ENCODE measurements around the gene ZCCHC7. TPM values are rescaled to one million over a fixed set of nuclear protein-coding genes. Genes with fewer than 3 reads are reported as not detected.
"Not testable (repeated sequence)": the region's sequence is repeated elsewhere in the genome, so short reads cannot be mapped to it uniquely, and the experiment has no call there.

Gene ZCCHC7
- total RNA-seq, 1 donor from 2014 or later = 12.0 TPM

DNA sequence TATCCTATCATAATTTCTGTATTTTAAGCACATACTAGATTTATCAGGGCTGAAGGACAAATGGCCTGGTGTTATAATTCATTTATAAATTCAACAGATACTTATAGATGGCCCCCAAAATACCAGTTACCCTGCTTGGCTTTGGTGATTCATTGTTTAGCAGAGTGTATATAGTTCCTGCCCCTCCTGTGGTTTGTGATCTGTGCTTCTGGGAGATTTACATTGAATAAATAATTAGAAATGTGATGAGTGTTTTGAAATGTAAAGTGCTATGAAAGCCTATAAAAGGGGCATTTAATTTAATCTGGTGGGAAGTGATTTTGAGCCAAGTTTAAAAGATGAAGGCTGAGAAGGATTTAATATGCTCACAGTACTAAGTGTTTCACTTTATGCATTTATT, 36.7 kb upstream of the ZCCHC7 start:
- DNase-seq (ENCODE audit: low spot score) = no peak
- TF ChIP-seq CTCF (IDR thresholded peaks at IDR 0.05; ENCODE audit: unreplicated experiment) = no peak
- Mint-ChIP-seq H3K4me3 (ENCODE audit: unreplicated experiment) (no peak overlapping the region), H3K27ac (ENCODE audit: unreplicated experiment) (no peak overlapping the region), H3K9me3 (ENCODE audit: unreplicated experiment) (no peaks in the 10 kb centered on the region), H3K36me3 (ENCODE audit: low read depth, unreplicated experiment) (peaks cover 4% of the 10 kb centered on the region), H3K4me1 (ENCODE audit: unreplicated experiment) (no peaks in the 10 kb centered on the region), H3K27me3 (ENCODE audit: unreplicated experiment) (no peaks in the 10 kb centered on the region)

DNA sequence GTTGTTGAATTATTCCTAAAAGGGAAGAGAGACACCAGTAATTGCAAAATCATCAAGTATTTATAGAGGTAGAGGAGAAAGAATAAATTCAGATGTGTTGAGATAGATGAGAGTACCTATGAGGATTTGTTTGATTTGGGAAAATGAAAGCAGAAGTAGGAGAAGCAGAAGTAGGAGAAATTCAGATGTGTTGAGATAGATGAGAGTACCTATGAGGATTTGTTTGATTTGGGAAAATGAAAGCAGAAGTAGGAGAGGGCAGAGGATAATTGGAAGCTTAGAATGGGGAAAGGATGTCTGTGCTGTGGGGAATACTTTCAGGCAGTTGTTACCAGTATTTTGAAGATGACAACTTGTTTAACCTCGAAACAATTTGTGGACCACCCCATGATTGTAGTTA, 35.1 kb upstream of the ZCCHC7 start:
- H3K36me3 Mint-ChIP-seq (ENCODE audit: low read depth, unreplicated experiment) = peaks cover 4% of the 10 kb centered on the region
- no peak for DNase-seq (ENCODE audit: low spot score)
- H3K27me3 Mint-ChIP-seq (ENCODE audit: unreplicated experiment) = no peaks in the 10 kb centered on the region
- H3K4me1 Mint-ChIP-seq (ENCODE audit: unreplicated experiment) = no peaks in the 10 kb centered on the region
- H3K4me3 Mint-ChIP-seq (ENCODE audit: unreplicated experiment) = no peak overlapping the region
- H3K27ac Mint-ChIP-seq (ENCODE audit: unreplicated experiment) = no peak overlapping the region
- H3K9me3 Mint-ChIP-seq (ENCODE audit: unreplicated experiment) = no peaks in the 10 kb centered on the region
- TF ChIP-seq CTCF (IDR thresholded peaks at IDR 0.05; ENCODE audit: unreplicated experiment) = no peak

- not testable (repeated sequence) for H3K9me3 Mint-ChIP-seq (ENCODE audit: unreplicated experiment); H3K36me3 Mint-ChIP-seq (ENCODE audit: low read depth, unreplicated experiment); DNase-seq (ENCODE audit: low spot score); H3K4me3 Mint-ChIP-seq (ENCODE audit: unreplicated experiment); H3K27me3 Mint-ChIP-seq (ENCODE audit: unreplicated experiment); H3K4me1 Mint-ChIP-seq (ENCODE audit: unreplicated experiment); H3K27ac Mint-ChIP-seq (ENCODE audit: unreplicated experiment)
Observed at GRCh38 chr9:37092714-37093295, 27.6 kb upstream of the ZCCHC7 start.

GRCh38 chr9:37094751-37095150, 25.6 kb upstream of the ZCCHC7 start:
- Mint-ChIP-seq H3K4me1 (ENCODE audit: unreplicated experiment) (peaks cover 3% of the 10 kb centered on the region), H3K27me3 (ENCODE audit: unreplicated experiment) (peaks cover 2% of the 10 kb centered on the region), H3K36me3 (ENCODE audit: low read depth, unreplicated experiment) (no peaks in the 10 kb centered on the region), H3K4me3 (ENCODE audit: unreplicated experiment) (no peak overlapping the region), H3K27ac (ENCODE audit: unreplicated experiment) (no peak overlapping the region), H3K9me3 (ENCODE audit: unreplicated experiment) (no peaks in the 10 kb centered on the region)
- no peak for DNase-seq (ENCODE audit: low spot score)
- no peak for TF ChIP-seq CTCF (IDR thresholded peaks at IDR 0.05; ENCODE audit: unreplicated experiment)

DNA sequence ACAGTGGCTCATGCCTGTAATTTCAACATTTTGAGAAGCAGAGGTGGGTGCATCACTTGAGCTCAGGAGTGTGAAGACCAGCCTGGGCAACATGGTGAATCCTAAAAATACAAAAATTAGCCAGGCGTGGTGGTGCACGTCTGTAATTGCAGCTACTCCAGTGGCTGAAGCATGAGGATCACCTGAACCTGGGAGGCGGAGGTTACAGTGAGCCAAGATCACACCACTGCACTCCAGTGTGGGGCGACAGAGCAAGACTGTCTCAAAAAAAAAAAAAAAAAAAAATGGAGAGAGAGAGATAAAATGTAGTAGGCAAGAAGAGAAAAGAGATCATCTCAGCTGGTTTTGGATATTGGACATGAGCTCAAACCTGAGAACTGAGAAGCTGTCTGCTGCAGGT, 23.7 kb upstream of the ZCCHC7 start:
- DNase-seq (ENCODE audit: low spot score) = no peak
- Mint-ChIP-seq H3K27ac (ENCODE audit: unreplicated experiment) (no peak overlapping the region), H3K9me3 (ENCODE audit: unreplicated experiment) (no peaks in the 10 kb centered on the region), H3K4me1 (ENCODE audit: unreplicated experiment) (peaks cover 3% of the 10 kb centered on the region), H3K27me3 (ENCODE audit: unreplicated experiment) (peaks cover 2% of the 10 kb centered on the region), H3K36me3 (ENCODE audit: low read depth, unreplicated experiment) (no peaks in the 10 kb centered on the region), H3K4me3 (ENCODE audit: unreplicated experiment) (no peak overlapping the region)
- TF ChIP-seq CTCF (IDR thresholded peaks at IDR 0.05; ENCODE audit: unreplicated experiment) = no peak
